Activated CD4-positive, alpha-beta T cell treated with anti-CD3 and anti-CD28 coated beads, Interleukin-2, amount 10 ng/mL, durations not matched to agents 24 days and 14 days (primary cell): ENCODE results near the gene BLOC1S5. TPM values are rescaled to one million over a fixed set of nuclear protein-coding genes. Genes with fewer than 3 reads are reported as not detected.
A peak's percentile ranks its signal among the peaks of the same experiment; 100 is the strongest.
"Not testable (repeated sequence)": the region's sequence is repeated elsewhere in the genome, so short reads cannot be mapped to it uniquely, and the experiment has no call there.

ENCODE experiments used
- DNase-seq: peaks from one replicate; pipeline ENCODE4 v3.0.0; 2022
- H3K27ac Mint-ChIP-seq: one replicate; pipeline ENCODE4 v1.8.0; 2022; ENCODE audit warnings: mild to moderate bottlenecking, mixed read lengths
- H3K27me3 Mint-ChIP-seq: one replicate; pipeline ENCODE4 v1.8.0; 2022; ENCODE audit warnings: mixed read lengths
- H3K36me3 Mint-ChIP-seq: one replicate; pipeline ENCODE4 v1.8.0; 2022; ENCODE audit warnings: low read depth, mild to moderate bottlenecking, mixed read lengths
- H3K4me1 Mint-ChIP-seq: one replicate; pipeline ENCODE4 v1.8.0; 2021; ENCODE audit warnings: mixed read lengths
- H3K4me3 Mint-ChIP-seq: one replicate; pipeline ENCODE4 v1.8.0; 2022; ENCODE audit warnings: mild to moderate bottlenecking, moderate library complexity, mixed read lengths
- H3K9me3 Mint-ChIP-seq: one replicate; pipeline ENCODE4 v1.8.0; 2021; ENCODE audit warnings: mixed read lengths
- intact Hi-C: fragments of 100-400 bp; cut with micrococcal nuclease; formaldehyde crosslinking; loops from one replicate; pipeline ENCODE4 v1.15.1; 2023
- total RNA-seq: library from RNA; stranded (reverse); gene quantifications from 2 replicates; pipeline ENCODE4 v1.2.3, GENCODE V29; 2022

The BLOC1S5 gene
- total RNA-seq, 1 donor from 2014 or later, result 19.6 TPM

DNA sequence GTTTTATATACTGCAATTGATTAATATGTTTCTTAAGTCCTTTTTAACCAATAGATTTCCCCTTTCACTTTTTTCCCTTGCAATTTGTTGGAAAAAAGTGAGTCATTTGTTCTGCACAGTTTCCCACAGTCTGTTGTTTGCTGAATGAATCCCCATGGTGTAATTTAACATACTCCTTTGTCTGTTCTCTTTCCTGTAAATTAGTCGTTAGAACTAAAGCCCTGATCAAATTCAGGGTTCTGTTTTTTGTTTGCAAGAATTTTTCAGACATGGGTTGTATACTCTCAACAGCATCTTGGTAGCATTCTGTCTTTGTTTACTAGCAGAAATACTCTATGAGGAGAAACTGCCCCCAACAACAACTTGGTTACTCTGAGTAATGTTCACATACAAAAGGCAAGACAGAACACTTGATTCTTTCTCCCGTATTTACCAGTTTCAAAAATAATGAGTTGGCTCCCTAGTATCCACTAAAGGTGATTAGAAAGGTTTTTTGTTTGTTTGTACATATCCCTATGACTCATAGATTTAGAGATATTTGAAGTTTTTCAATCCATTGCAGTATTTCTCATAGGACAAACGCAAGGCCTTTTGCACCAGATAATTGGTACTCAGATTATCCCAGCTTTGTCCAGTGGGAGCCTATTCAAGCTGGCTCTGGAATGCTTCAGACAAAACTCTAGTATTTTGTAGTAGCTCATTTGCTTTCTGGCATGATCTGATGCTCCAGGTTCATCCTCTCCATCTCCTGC, 16.5 kb downstream of the BLOC1S5 start:
- no peak for DNase-seq
- Mint-ChIP-seq H3K36me3 (peaks cover 49% of the 10 kb centered on the region), H3K27ac (no peak overlapping the region), H3K27me3 (no peaks in the 10 kb centered on the region), H3K9me3 (peaks cover 12% of the 10 kb centered on the region), H3K4me3 (no peak overlapping the region), H3K4me1 (peaks cover 6% of the 10 kb centered on the region)
- intact Hi-C loops, result no loop called here

GRCh38 chr6:8045769-8046168, 18.4 kb downstream of the BLOC1S5 start:
- H3K27ac Mint-ChIP-seq, H3K27me3 Mint-ChIP-seq, H3K4me1 Mint-ChIP-seq, H3K4me3 Mint-ChIP-seq, DNase-seq, intact Hi-C loops: not testable (repeated sequence)
- peaks cover 44% of the 10 kb centered on the region for H3K36me3 Mint-ChIP-seq
- H3K9me3 Mint-ChIP-seq, result peaks cover 12% of the 10 kb centered on the region

- no peaks in the 10 kb centered on the region for H3K27me3 Mint-ChIP-seq
- intact Hi-C loops, result no loop called here
- peaks cover 6% of the 10 kb centered on the region for H3K4me1 Mint-ChIP-seq
- peaks cover 12% of the 10 kb centered on the region for H3K9me3 Mint-ChIP-seq
- H3K4me3 Mint-ChIP-seq, result no peak overlapping the region
- no peak for DNase-seq
- peaks cover 45% of the 10 kb centered on the region for H3K36me3 Mint-ChIP-seq
- H3K27ac Mint-ChIP-seq, result no peak overlapping the region
Measured at GRCh38 chr6:8043221-8043620, 21.0 kb downstream of the BLOC1S5 start.

GRCh38 chr6:8041913-8042583, 22.1 kb downstream of the BLOC1S5 start:
- no peak overlapping the region for H3K4me3 Mint-ChIP-seq
- peaks cover 4% of the 10 kb centered on the region for H3K4me1 Mint-ChIP-seq
- H3K27me3 Mint-ChIP-seq, result no peaks in the 10 kb centered on the region
- intact Hi-C loops, result no loop called here
- no peak overlapping the region for H3K27ac Mint-ChIP-seq
- H3K9me3 Mint-ChIP-seq, result peaks cover 9% of the 10 kb centered on the region
- DNase-seq, result no peak
- peaks cover 46% of the 10 kb centered on the region for H3K36me3 Mint-ChIP-seq

DNA sequence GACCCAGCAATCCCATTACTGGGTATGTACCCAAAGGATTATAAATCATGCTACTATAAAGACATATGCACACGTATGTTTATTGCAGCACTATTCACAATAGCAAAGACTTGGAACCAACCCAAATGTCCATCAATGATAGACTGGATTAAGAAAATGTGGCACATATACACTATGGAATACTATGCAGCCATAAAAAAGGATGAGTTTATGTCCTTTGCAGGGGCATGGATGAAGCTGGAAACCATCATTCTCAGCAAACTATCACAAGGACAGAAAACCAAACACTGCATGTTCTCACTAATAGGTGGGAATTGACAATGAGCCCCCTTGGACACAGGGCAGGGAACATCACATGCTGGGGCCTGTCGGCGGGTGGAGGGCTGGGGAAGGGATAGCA, 30.1 kb downstream of the BLOC1S5 start:
- intact Hi-C loops, H3K27me3 Mint-ChIP-seq: not testable (repeated sequence)
- peaks cover 50% of the 10 kb centered on the region for H3K36me3 Mint-ChIP-seq

DNA sequence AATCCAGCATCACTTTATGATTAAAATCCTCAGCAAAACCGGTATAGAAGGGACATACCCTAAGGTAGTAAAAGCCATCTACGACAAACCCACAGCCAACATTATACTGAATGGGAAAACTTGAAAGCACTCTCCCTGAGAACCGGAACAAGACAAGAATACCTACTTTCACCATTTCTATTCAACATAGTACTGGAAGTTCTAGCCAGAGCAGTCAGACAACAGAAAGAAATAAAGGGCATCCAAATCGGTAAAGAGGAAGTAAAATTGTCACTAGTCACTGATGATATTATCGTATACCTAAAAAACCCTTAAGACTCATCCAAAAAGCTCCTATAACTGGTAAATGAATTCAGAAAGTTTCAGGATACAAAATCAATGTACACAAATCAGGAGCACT, 33.3 kb downstream of the BLOC1S5 start:
- intact Hi-C loops, result no loop called here
- H3K4me3 Mint-ChIP-seq, result no peak overlapping the region

More for the DNA sequence above, 30.1 kb downstream of the BLOC1S5 start:
- Mint-ChIP-seq H3K4me1 (peaks cover 14% of the 10 kb centered on the region), H3K9me3 (peaks cover 10% of the 10 kb centered on the region)
- not testable (repeated sequence) for DNase-seq, H3K4me3 Mint-ChIP-seq, H3K27ac Mint-ChIP-seq

DNA sequence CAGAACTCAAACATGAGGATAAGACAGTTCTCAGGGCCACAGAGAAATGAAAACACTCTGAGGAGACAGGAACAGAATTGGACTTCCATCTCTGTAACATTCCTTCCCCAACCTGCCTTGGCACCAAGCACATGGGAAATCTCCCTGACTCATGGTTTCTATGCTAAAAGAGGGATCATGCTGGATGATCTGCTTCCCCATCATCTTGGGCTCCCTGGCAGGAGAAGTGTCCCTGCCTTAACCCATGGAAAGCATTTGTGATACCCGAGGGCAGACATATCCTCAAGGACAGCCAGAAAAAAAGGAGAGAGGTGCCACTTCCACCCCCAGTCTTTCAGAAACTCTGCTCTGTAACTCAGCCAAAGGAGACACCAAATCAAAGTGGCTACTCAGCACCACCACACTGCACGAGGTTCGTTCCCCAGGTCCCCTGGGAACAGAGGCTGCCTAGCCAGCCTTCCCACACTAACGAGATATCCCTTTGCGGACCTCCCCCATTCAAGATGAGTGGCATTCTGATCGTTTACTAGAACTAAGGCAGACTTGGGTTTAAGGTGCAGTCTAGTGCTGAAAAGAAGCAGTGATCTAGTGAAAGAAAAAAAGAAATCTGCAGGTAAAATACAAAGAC, 34.8 kb downstream of the BLOC1S5 start:
- Mint-ChIP-seq H3K4me1 (peaks cover 12% of the 10 kb centered on the region), H3K4me3 (no peak overlapping the region), H3K9me3 (peaks cover 10% of the 10 kb centered on the region), H3K27ac (no peak overlapping the region), H3K36me3 (peaks cover 23% of the 10 kb centered on the region), H3K27me3 (no peaks in the 10 kb centered on the region)
- intact Hi-C loops, result no loop called here
- no peak for DNase-seq

More for the DNA sequence above, 33.3 kb downstream of the BLOC1S5 start:
- no peaks in the 10 kb centered on the region for H3K27me3 Mint-ChIP-seq
- DNase-seq, result no peak
- no peak overlapping the region for H3K27ac Mint-ChIP-seq
- H3K4me1 Mint-ChIP-seq, result peaks cover 15% of the 10 kb centered on the region
- H3K36me3 Mint-ChIP-seq, result peaks cover 33% of the 10 kb centered on the region
- peaks cover 10% of the 10 kb centered on the region for H3K9me3 Mint-ChIP-seq

DNA sequence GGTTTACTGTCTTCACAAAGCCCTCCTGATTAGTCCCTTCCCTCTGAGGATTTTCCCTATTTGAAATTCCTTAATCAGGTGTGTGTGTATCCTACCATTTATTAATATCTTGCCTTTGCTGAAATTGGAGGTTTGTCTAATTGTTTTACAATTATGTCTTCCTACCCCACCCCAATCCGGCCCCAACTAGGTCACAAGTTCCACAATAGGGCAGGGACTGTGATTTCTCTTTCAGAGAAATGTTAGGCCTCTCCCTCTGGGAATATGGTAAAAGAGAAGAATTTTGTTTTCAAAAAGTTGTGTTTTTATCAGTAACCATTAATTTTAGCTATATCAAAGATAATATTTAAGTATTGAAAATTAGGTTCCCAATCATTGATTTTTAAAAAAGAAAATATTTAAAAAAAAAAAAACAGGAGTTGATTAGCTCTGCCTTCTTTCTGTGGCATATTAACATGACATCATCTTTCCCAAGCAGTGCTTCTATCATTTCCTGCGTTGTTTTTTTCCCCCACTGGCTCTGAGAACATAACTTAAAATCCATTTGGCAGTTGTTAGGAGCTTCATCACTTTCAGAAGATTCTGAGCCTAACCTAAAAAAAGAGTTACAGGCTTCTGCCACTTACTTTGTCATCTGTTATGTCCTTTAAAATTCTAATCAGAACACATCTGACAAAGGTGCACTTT, 36.1 kb downstream of the BLOC1S5 start:
- no peak for DNase-seq
- peaks cover 10% of the 10 kb centered on the region for H3K9me3 Mint-ChIP-seq
- no peak overlapping the region for H3K27ac Mint-ChIP-seq
- no peak overlapping the region for H3K4me3 Mint-ChIP-seq
- H3K4me1 Mint-ChIP-seq, result peaks cover 12% of the 10 kb centered on the region
- H3K36me3 Mint-ChIP-seq, result peaks cover 18% of the 10 kb centered on the region
- no peaks in the 10 kb centered on the region for H3K27me3 Mint-ChIP-seq
- intact Hi-C loops, result no loop called here

- Mint-ChIP-seq H3K4me1 (peaks cover 11% of the 10 kb centered on the region), H3K4me3 (no peak overlapping the region), H3K9me3 (peaks cover 1% of the 10 kb centered on the region), H3K36me3 (peaks cover 16% of the 10 kb centered on the region), H3K27me3 (no peaks in the 10 kb centered on the region), H3K27ac (no peak overlapping the region)
- intact Hi-C loops, result no loop called here
- DNase-seq, result no peak
Measured at GRCh38 chr6:8026800-8027199, 37.4 kb downstream of the BLOC1S5 start.

GRCh38 chr6:8025191-8025590, 39.0 kb downstream of the BLOC1S5 start:
- no peaks in the 10 kb centered on the region for H3K27me3 Mint-ChIP-seq
- no peak for DNase-seq
- no peak overlapping the region for H3K4me3 Mint-ChIP-seq
- H3K27ac Mint-ChIP-seq, result no peak overlapping the region
- H3K36me3 Mint-ChIP-seq, result peaks cover 12% of the 10 kb centered on the region
- no peaks in the 10 kb centered on the region for H3K9me3 Mint-ChIP-seq
- peaks cover 10% of the 10 kb centered on the region for H3K4me1 Mint-ChIP-seq
- intact Hi-C loops, result no loop called here

- H3K4me1 Mint-ChIP-seq, result peaks cover 7% of the 10 kb centered on the region
- intact Hi-C loops, result no loop called here
- no peaks in the 10 kb centered on the region for H3K9me3 Mint-ChIP-seq
- DNase-seq, result no peak
- peaks cover 12% of the 10 kb centered on the region for H3K36me3 Mint-ChIP-seq
- H3K27ac Mint-ChIP-seq, result no peak overlapping the region
- no peaks in the 10 kb centered on the region for H3K27me3 Mint-ChIP-seq
- no peak overlapping the region for H3K4me3 Mint-ChIP-seq
Measured at GRCh38 chr6:8023638-8024037, 40.6 kb downstream of the BLOC1S5 start.

- Mint-ChIP-seq H3K27me3 (no peaks in the 10 kb centered on the region), H3K4me3 (no peak overlapping the region), H3K4me1 (peaks cover 10% of the 10 kb centered on the region), H3K27ac (no peak overlapping the region), H3K36me3 (peaks cover 15% of the 10 kb centered on the region), H3K9me3 (no peaks in the 10 kb centered on the region)
- intact Hi-C loops, result no loop called here
- DNase-seq, result no peak
Measured at GRCh38 chr6:8020083-8020482, 44.1 kb downstream of the BLOC1S5 start.

GRCh38 chr6:8017705-8018104, 46.5 kb downstream of the BLOC1S5 start:
- Mint-ChIP-seq H3K27me3 (no peaks in the 10 kb centered on the region), H3K4me3 (peak overlapping the region; percentile 92), H3K27ac (peak overlapping the region; percentile 94), H3K4me1 (peaks cover 10% of the 10 kb centered on the region), H3K36me3 (peaks cover 17% of the 10 kb centered on the region), H3K9me3 (no peaks in the 10 kb centered on the region)
- no peak for DNase-seq
- intact Hi-C loops, result loop anchor here (2.0 kb wide), 1 partner anchor 47 kb away; the partner anchor contains the start of gene BLOC1S5
